HG03025 (cell line): Measurements from ENCODE around the gene TECTA.
"Not testable (repeated sequence)": the region's sequence is repeated elsewhere in the genome, so short reads cannot be mapped to it uniquely, and the experiment has no call there.

Experiments
- ATAC-seq: cut with Tn5 transposase; IDR thresholded peaks from one replicate; pipeline ENCODE4 v1.9.1; 2021; ENCODE audit warnings: mild to moderate bottlenecking, moderate library complexity; ENCODE audit not compliant: unreplicated experiment, low FRiP score

The TECTA gene

DNA sequence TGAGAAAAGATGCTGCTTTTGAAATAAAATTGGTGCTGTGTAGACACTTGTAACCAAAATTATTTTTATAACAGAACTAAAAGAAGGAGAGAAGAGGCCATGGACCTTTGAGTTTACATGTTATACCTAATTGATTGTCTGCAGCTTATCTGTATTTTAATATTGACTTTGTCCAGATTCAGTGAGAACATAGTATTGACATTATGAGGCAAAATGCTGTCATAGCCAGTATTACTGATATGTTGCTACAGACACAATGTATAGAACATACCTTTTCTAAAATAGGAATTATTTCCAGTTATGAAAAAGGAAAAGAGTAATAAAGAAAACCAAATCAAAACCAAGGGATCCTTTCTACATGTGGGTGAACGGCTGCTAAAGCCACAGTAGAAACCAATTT lies 11.5 kb upstream of the TECTA start:
- no peak for ATAC-seq

DNA sequence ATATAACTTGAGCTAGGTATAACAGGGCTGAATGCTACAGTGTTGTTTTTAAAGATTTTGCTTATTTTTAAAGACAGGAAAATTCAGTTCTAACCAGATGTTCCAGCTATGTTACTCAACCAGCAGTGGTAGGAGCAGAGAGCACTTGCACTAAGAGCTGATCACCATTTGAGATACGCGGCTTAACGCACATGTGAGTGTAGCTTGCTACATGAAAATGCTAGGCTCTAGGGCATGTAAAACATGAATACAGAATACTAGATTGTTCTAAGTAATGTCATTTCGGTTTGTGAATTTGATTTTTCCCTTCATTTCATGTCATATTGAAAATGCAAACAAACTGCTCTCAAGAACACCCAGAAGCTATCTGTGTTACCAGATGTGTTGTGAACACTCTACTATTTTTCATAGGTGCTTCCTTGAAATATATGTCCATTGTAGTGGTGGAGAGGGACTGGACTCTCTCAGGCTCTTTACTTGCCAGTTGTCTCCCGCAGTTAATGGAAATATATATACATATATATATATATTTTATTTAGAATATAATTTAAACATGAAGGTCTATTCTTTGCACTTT lies 10.8 kb upstream of the TECTA start:
- ATAC-seq, result no peak

DNA sequence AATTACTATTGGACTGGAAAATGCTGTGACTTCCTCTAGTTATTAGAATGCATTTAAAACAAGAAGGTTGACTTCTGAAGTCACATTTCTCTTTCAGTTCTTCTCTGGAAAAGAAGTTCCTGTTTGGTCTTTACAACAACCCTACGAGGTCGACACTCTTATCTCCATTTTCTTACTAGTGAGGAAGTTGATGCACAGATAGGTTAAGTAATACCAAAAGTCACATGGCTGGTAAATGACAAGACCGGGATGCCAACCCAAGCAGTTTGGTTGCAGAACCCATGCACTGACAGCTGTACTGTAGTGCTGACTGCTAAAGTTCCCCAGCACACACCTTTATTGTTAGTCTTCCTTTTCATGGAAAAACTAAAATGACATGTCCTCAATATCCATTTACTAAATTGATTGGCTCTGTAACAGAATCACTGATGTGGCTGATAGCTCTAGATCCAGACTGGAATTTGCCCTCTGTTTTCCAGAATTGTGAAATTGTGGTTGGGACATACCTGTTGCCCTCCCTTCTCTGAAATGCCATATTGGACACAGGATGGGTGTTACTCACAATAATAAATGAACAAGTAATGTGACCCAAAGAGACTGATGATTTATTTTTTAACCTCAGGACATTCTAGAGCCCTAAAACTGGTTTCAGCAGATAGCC lies 9.4 kb upstream of the TECTA start:
- no peak for ATAC-seq

DNA sequence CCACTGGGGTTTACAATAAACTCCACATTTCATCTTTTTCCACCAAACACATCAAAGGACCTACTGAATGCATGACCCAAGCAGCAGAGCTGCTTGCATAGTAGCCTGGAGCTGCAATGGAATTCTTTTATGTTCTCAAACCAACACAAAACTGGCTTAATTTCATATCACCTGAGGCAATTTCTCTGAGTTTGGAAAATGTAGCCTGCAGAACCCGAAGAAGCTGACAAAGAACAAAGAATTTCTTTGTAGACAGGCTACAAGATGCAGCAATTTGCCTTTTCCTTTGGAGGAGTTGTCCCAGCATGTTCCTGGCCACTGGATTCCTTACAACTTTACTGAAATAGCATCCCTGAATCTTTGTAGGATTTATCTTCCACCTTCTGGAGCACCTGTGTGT lies 5.5 kb upstream of the TECTA start:
- no peak for ATAC-seq

DNA sequence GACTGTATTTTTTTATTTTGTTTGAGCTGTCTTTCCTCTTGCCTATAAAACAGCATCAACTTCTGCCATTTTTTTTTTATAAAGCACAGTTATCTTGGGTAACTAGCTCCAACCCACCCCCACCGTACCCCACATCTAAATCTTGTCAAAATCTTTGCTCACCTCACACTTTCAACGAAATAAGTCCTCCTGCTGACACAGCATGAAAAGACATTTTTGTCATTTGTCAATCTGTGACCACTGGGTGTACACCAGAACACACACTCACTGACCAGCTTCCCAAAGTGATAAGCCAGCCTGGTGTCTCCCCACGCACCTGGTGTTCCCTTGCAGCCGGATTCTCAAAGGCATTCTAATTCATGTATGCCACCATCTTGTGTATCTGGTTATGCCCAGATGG lies 1.7 kb upstream of the TECTA start:
- no peak for ATAC-seq

DNA sequence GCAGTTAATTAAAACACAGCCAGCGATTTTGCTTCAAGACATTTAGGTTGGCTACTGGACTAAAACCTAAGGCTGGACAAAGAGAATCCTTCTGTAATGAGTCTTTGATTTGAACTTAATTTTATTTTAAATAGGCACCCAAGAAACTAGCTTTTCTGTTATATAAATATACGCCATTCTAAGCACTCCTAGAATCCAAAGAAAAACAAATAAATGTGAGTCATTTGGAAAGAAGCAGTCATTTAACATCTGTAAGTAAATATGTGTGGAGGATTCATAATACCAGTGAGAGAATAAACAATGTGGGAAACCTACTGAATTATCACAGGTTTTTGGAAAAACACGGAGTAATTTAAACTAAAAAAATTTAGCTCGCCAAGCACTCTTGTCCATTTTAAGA lies 1.2 kb upstream of the TECTA start:
- ATAC-seq, result no peak

DNA sequence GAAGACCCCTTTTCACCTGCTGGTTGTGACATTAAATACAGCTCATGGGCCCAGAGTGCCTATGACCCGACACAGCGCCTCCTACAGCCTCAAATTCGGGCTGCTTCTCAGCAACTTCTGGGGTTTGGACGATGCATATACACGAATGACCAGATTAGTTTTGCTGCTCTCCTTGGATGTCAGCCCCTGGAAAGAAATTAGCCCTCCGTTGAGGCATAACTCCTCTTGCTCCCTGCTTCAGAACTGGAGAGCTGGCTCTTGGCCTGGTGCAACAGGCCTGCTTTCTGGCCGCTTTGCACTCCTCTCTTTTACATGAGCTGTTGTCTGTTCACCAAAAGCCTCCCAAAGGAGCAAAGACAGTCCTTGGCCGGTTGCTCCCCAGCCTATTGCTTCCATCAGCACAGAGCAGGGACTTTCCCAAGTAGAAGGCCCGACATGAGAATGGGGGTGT lies 3.3 kb downstream of the TECTA start:
- no peak for ATAC-seq

DNA sequence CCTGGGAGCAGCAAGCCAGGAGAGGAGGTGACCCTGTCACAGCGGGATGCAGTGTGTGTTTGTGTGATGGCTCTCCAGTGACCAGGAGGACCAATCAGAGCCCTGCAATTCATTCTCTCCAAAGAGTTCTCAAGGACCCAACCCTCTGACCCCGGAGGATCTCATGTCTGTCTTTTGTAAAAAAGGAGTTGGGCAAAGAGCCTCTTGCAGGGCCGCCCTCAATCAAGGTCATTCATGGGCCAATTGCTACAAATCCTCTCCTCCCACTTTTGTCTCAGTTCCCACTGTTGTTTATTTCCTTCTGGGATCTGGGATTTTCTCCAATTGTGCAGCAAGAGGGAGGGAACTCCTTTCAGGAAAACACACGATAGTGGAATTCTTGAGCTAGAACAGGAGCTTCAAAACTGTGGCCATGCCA lies 4.0 kb downstream of the TECTA start:
- no peak for ATAC-seq

DNA sequence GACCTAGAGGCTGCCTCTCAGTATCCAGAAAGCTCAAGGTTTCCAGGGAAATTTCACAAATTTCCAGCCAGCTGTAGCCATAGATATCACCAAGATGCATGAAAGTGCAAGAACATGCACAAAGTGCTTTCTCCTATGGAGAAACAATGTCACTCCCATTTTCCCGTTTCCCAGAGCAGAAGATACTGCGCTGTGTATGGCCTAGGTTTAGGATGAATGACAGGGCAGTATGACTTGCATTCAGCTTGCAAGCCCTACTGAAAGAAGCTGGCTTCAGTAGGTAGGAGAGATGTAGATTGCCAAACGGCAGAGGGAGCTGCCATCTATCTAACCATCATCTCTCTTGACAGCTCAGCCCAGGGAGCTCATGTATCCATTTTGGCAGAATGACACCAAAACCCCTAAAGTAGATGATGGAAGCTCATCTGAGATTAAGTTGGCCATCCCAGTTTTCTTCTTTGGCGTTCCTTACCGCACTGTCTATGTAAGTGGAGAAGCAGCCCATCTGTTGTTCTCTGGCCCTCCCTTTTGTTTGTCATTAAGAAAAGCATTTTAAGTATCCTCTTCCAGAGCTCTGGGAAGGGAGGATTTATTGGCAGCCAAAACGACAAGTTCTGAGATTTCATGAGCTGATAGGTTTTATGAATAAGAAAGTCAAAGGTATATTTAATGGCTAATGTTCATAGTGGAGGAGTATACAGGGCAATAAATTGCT lies 4.6 kb downstream of the TECTA start:
- ATAC-seq, result no peak

DNA sequence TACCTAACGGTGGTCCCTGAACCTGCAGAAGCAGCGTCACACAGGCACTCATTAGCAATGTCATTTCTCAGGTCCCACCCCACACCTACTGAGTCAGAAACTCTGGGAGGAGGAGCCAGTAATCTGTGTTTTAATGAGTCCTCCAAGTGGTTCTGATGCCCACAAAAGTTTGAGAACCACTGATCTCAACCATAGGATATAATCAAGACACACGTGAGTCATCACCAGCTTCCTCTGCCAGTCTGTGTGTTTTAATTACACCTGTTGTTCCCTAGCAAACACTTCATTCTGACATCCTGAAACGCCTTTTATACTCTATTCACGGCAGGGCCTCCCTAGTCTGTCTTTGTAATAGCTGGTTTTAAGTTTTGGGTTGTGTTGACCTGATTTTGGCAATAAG lies 5.8 kb downstream of the TECTA start:
- no peak for ATAC-seq

DNA sequence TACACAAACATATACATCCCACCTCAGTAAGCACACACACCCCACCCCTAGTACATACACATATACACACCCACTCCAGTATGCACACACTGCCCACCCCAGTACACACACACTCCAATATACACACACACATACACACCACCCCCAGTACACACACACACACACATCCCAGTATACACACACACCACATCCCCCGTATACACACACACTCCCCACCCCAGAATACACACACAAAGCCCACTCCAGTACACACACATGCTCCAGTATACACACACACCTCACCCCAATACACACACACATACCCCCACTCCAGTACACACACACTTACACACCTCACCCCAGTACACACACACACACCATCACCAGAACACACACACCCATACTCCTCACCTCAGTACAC lies 7.4 kb downstream of the TECTA start:
- ATAC-seq, result no peak

DNA sequence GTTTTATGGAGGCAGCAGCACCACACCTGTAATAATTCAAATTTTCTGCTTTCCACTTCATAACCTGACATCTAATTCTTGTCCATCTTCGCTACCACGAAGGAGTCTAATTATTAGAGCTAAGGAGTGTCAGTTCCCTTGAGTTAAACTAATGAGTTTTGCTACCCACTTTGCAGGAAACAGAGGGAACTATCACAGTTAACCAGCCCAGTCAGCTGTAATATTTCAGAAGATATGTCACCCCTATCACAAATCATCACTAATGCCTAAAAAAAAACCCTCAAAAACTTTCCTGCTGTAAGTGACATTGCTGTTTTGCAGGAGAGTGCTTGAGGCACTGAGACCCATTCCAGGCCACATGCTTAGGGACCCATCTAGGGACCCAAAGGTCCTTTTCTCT lies 8.4 kb downstream of the TECTA start:
- no peak for ATAC-seq

DNA sequence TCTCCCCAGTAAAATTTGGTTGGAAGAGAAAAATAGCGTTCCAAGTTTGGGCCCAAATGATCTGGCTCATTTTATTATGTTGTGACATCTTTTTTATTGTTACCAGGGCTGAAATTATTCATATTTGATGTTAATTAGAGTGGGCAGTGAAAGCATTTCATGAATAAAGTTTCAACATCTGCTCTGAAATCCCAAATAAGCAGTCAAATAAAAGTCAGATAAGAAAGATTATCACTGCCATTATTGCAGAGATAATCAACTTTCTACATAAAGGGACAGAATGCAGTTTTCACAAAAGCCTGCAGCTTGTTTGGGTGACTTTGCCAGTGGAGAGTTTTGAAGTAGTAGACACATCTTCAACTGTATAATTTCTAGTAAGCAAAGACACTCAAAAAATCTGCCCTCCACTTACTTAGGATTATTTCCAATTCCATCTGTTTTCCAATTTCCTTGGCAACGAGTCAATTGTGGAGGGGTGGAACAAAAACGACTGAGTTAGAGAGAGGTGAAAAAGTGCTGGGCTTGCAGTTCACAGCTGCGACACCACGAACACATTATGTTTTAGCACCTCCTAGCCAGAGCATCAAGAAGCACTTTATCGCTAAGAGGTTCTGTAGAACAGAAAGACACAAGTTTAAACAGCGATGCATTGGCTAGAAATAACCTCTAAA lies 9.0 kb downstream of the TECTA start:
- no peak for ATAC-seq

DNA sequence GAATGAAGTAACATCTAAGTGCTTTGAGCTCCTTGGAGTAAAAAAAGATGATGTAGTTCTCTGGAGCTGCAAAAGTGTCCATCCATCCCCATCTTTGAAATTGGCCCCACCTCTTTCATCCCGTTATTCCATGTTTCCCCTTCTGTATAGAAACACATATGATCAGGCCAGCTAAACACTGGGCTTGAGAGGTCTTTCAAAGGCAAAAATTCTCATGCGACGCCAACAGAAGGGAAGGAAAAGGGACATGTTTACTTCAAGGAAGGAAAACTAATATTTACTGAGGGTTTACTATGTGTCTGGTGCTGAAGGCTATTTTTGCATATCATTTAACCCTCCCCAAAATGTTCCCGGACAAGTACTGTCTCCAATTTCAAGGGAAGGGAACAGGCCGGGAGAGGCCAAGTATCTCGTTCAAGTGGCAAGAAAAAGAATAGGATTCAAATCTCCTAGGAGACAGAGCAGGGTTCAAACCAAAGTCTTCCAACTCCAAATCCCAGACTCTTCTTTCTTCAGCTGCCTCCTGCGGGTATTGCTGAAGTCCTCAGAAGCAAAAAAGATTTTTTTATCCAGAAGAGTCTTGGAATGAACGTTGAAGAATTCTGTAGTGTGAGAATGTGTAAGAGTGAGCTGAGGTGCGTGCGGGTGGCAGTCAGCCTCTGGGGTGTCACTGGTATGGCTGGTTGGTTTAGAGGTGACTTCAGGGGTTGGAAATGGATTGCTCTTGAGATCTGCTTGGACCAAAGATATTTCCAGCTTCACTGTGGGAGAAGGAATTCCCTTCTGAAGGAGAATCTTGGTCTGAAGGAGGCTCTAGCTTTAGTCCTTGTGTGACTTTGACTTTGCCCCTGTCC lies 10.1 kb downstream of the TECTA start:
- ATAC-seq, result no peak

DNA sequence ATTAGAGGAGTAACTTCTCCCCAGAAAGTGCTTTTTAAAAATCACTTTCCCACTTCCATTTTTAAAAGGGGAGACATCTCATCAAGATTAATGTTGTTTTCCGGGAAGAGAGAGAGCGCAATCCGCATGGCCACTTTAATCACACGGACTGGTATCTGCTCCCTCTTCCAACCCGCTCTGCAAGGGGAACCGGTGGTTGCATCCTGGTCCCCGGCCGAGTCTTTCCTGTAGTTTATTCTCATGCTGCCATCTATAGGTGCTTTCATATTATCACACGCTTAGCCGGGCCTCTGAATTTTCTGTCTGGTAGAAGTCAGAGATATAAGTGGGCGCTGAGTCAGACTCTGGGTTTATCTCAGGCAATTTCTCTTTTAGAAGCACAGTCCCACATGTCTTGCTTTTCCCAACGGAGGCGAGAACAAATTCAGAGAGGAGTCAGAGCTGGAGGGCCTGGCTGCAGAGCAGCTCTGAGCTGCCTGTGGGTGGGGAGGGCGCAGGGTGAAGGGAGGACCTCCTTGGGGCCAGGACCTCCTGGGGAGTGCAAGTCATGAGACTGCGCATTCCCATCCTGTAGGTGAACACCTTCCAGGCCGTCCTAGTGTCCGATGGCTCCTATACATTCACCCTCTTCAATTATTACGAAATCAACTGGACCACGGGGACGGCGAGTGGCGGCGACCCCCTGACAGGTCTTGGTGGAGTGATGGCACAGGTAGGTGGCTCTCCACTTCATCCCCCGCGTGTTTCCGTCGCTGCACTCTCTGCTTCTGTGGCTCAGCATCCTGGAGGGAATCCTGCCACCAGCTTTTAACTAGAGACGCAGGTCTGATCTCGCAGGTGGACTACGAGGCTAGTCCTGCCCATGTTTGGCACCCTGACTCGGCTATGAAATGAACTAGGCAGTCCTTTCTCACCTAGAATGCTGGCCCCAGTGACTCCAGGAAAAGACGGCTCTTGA lies 11.7 kb downstream of the TECTA start:
- no peak for ATAC-seq

DNA sequence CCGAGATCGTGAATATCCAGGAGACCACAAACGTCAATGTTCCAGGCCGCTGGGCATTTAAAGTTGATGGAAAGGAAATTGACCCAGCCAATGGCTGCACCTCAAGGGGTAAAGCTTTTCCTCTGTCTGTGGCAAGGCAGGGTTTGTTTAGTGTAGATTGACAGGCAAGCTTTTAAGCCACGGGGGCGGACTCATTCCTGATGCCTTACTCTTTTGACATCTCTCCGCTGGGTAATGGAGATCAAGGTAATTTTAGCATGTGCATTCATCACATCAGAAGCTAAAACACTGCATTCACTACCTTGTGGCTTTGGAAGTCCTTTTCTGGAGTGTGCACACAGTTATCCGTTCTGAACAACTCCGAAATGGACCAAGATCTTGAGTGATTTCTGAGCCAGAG lies 12.6 kb downstream of the TECTA start:
- ATAC-seq, result no peak

DNA sequence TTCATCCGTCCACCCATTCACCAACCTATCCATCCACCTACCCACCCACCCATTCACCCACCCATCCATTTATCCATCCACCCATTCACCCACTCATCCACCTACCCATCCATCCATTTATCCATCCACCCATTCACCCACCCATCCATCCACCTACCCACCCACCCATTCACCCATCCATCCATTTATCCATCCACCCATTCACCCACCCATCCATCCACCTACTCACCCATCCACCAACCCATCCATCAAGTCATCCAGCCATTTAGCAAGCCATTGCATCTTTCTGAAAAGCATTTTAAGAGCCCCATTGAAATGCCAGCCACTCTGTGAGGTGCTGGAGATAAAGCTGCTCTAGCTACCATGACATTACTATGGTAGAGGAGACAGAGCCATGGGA lies 14.0 kb downstream of the TECTA start:
- not testable (repeated sequence) for ATAC-seq

DNA sequence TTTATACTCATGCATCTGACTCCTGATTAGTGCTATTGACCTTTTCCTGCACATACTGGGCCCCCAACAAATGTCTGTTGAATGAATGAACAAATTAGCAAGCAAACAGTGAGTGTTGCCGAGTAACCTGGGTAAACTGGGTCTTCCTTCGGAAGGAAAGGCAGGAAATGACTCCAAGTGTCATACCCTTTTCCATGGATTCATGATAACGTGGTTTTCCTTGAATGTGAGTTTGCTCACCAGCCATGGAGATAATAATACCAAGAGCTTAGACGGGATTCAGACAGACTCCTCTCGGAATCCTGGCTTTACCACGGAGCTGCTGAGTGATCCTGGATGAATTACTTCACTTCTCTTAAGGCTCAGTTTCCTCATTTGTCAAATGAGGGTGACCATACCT lies 16.7 kb downstream of the TECTA start:
- ATAC-seq, result no peak

DNA sequence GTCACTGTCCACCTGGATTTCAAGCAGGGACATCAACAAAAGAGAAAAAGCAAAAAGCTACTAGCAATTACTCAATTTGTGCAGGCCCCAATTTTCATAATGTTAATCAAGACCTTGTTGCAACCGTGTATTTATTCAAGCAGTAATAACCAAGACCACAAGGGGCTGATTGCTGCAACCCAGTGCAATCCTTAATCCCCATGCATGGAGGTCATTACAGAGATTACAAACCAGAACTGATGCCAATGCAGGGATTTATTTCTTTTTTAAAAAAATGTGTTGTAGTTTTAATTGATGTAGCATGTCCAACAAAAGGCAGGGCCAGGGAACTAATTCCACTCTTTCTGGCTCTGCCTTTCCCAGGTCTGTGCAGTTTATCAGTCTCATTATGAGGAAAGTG lies 18.4 kb downstream of the TECTA start:
- no peak for ATAC-seq
